Bronchial epithelial cell (primary cell): Measurements from ENCODE around the gene IKZF1. TPM values are rescaled to one million over a fixed set of nuclear protein-coding genes. Genes with fewer than 3 reads are reported as not detected.

Experiments
- DNase-seq: peaks from one replicate; pipeline ENCODE4 v3.0.0-alpha.2; 2010; ENCODE audit warnings: low read depth
- FAIRE-seq: peaks from 2 replicates; lab custom pipeline; 2011; peaks lifted over from hg19 to GRCh38; lab: Jason Lieb, UNC
- H3K27me3 ChIP-seq: 2 replicates; pipeline ENCODE4 v1.5.1; 2011; ENCODE audit warnings: low read length; ENCODE audit not compliant: control insufficient read depth, insufficient read depth
- H3K36me3 ChIP-seq: 2 replicates; pipeline ENCODE4 v1.5.1; 2011; ENCODE audit warnings: low read length; ENCODE audit not compliant: control insufficient read depth, insufficient read depth
- H3K4me3 ChIP-seq: 2 replicates; pipeline ENCODE4 v1.5.1; 2011; ENCODE audit warnings: mild to moderate bottlenecking, low read depth, low read length, control low read depth
- CTCF ChIP-seq: IDR thresholded peaks from 2 replicates; pipeline ENCODE4 v1.5.1; 2011; ENCODE audit warnings: mild to moderate bottlenecking, moderate library complexity, low read length, control low read depth, inconsistent platforms; ENCODE audit not compliant: insufficient read depth, severe bottlenecking
- total RNA-seq: library from RNA; depleted of rRNA; stranded (reverse); fragments of >200 nt; gene quantifications from 2 replicates; pipeline ENCODE4 v1.2.1, GENCODE V29; 2014

IKZF1 gene
- total RNA-seq, 1 donor from 2014 or later, result not detected

- Histone ChIP-seq H3K4me3 (no peak overlapping the region), H3K36me3 (no peaks in the 10 kb centered on the region), H3K27me3 (no peaks in the 10 kb centered on the region)
- FAIRE-seq (no peak), DNase-seq (peak; percentile 5)
- TF ChIP-seq CTCF, result no peak
These were observed 102.4 kb downstream of the IKZF1 start for GRCh38 chr7:50406935-50407334.

- no peak for FAIRE-seq
- no peaks in the 10 kb centered on the region for H3K27me3 ChIP-seq
- no peak overlapping the region for H3K4me3 ChIP-seq
- DNase-seq, result no peak
- no peak for TF ChIP-seq CTCF
- H3K36me3 ChIP-seq, result no peaks in the 10 kb centered on the region
These were observed 105.6 kb downstream of the IKZF1 start for GRCh38 chr7:50409856-50410745.

- no peak for TF ChIP-seq CTCF
- H3K4me3 ChIP-seq, result no peak overlapping the region
- no peak for FAIRE-seq
- H3K27me3 ChIP-seq, result no peaks in the 10 kb centered on the region
- no peak for DNase-seq
- no peaks in the 10 kb centered on the region for H3K36me3 ChIP-seq
These were observed 106.8 kb downstream of the IKZF1 start for GRCh38 chr7:50411332-50411731.

- Histone ChIP-seq H3K27me3 (no peaks in the 10 kb centered on the region), H3K4me3 (no peak overlapping the region), H3K36me3 (no peaks in the 10 kb centered on the region)
- no peak for DNase-seq
- no peak for FAIRE-seq
- TF ChIP-seq CTCF, result no peak
These were observed 108.5 kb downstream of the IKZF1 start for GRCh38 chr7:50412973-50413372.

GRCh38 chr7:50413561-50413960 lies 109.0 kb downstream of the IKZF1 start:
- H3K27me3 ChIP-seq, result no peaks in the 10 kb centered on the region
- H3K4me3 ChIP-seq, result no peak overlapping the region
- no peaks in the 10 kb centered on the region for H3K36me3 ChIP-seq
- no peak for DNase-seq
- TF ChIP-seq CTCF, result no peak
- no peak for FAIRE-seq
